H9 (cell line): ENCODE data around the gene TTC7B. TPM values are rescaled to one million over a fixed set of nuclear protein-coding genes. Genes with fewer than 3 reads are reported as not detected.

ENCODE experiments used
- DNase-seq: peaks from one replicate; pipeline ENCODE4 v3.0.0-alpha.2; 2017
- H2AFZ ChIP-seq: one replicate; pipeline ENCODE4 v1.6.1; 2013; ENCODE audit warnings: mild to moderate bottlenecking, low read length, control low read depth, moderate library complexity
- H2AK5ac ChIP-seq: 2 replicates; pipeline ENCODE4 v1.6.1; 2013; ENCODE audit warnings: low read length, control low read depth, mixed read lengths; ENCODE audit not compliant: insufficient read length
- H2BK120ac ChIP-seq: one replicate; pipeline ENCODE4 v1.6.1; 2013; ENCODE audit warnings: low read depth, mild to moderate bottlenecking, low read length, control low read depth, inconsistent platforms; ENCODE audit not compliant: poor library complexity, severe bottlenecking
- H2BK12ac ChIP-seq: 2 replicates; pipeline ENCODE4 v1.6.1; 2013; ENCODE audit warnings: low read length, control low read depth, mixed read lengths, low read depth; ENCODE audit not compliant: insufficient read length
- H2BK15ac ChIP-seq: 2 replicates; pipeline ENCODE4 v1.6.1; 2013; ENCODE audit warnings: low read depth, low read length, control low read depth
- H2BK20ac ChIP-seq: one replicate; pipeline ENCODE4 v1.6.1; 2013; ENCODE audit warnings: low read depth, mild to moderate bottlenecking, low read length, control low read depth, inconsistent platforms; ENCODE audit not compliant: poor library complexity, severe bottlenecking
- H2BK5ac ChIP-seq: 2 replicates; pipeline ENCODE4 v1.6.1; 2013; ENCODE audit warnings: low read length, control low read depth, mixed read lengths; ENCODE audit not compliant: insufficient read length
- H3K14ac ChIP-seq: 2 replicates; pipeline ENCODE4 v1.6.1; 2013; ENCODE audit warnings: low read length, control low read depth; ENCODE audit not compliant: insufficient read depth
- H3K18ac ChIP-seq: 2 replicates; pipeline ENCODE4 v1.6.1; 2013; ENCODE audit warnings: low read depth, mild to moderate bottlenecking, mixed read lengths, low read length, control low read depth; ENCODE audit not compliant: insufficient read length
- H3K23ac ChIP-seq: 2 replicates; pipeline ENCODE4 v1.6.1; 2013; ENCODE audit warnings: low read length, control low read depth, mixed read lengths, low read depth; ENCODE audit not compliant: insufficient read length
- H3K23me2 ChIP-seq: 2 replicates; pipeline ENCODE4 v1.6.1; 2013; ENCODE audit warnings: low read depth, mild to moderate bottlenecking, mixed read lengths, low read length, control low read depth; ENCODE audit not compliant: insufficient read length, poor library complexity, severe bottlenecking
- H3K27ac ChIP-seq: 2 replicates; pipeline ENCODE4 v1.5.1; 2013; ENCODE audit warnings: low read length, control low read depth, mixed read lengths, low read depth; ENCODE audit not compliant: insufficient read length
- H3K27me3 ChIP-seq: 2 replicates; pipeline ENCODE4 v1.6.1; 2013; ENCODE audit warnings: low read length, control low read depth, inconsistent platforms; ENCODE audit not compliant: insufficient read depth
- H3K4ac ChIP-seq: 2 replicates; pipeline ENCODE4 v1.6.1; 2013; ENCODE audit warnings: low read depth, mild to moderate bottlenecking, control low read depth, inconsistent platforms, low read length, moderate library complexity
- H3K4me1 ChIP-seq: 2 replicates; pipeline ENCODE4 v1.6.1; 2013; ENCODE audit warnings: low read length, control low read depth, inconsistent platforms; ENCODE audit not compliant: insufficient read depth
- H3K4me2 ChIP-seq: 2 replicates; pipeline ENCODE4 v1.6.1; 2013; ENCODE audit warnings: low read length, control low read depth, mixed read lengths; ENCODE audit not compliant: insufficient read length, insufficient read depth
- H3K56ac ChIP-seq: 2 replicates; pipeline ENCODE4 v1.6.1; 2013; ENCODE audit warnings: low read depth, mild to moderate bottlenecking, mixed read lengths, low read length, control low read depth; ENCODE audit not compliant: insufficient read length
- H3K79me1 ChIP-seq: 2 replicates; pipeline ENCODE4 v1.6.1; 2013; ENCODE audit warnings: low read depth, mild to moderate bottlenecking, moderate library complexity, low read length, control low read depth, inconsistent platforms; ENCODE audit not compliant: insufficient read depth, poor library complexity, severe bottlenecking
- H3K79me2 ChIP-seq: 2 replicates; pipeline ENCODE4 v1.6.1; 2013; ENCODE audit warnings: low read length, control low read depth, inconsistent platforms; ENCODE audit not compliant: insufficient read depth
- H3K9ac ChIP-seq: 2 replicates; pipeline ENCODE4 v1.6.1; 2013; ENCODE audit warnings: low read length, control low read depth, mixed read lengths; ENCODE audit not compliant: insufficient read length; ENCODE audit errors: extremely low read depth
- H3K9me3 ChIP-seq: one replicate; pipeline ENCODE4 v1.6.1; 2013; ENCODE audit warnings: low read depth, low read length, inconsistent platforms; ENCODE audit not compliant: control insufficient read depth
- H3T11ph ChIP-seq: one replicate; pipeline ENCODE4 v1.6.1; 2013; ENCODE audit warnings: mild to moderate bottlenecking, low read length, control low read depth, inconsistent platforms
- H4K20me1 ChIP-seq: one replicate; pipeline ENCODE4 v1.6.1; 2013; ENCODE audit not compliant: control insufficient read depth, insufficient read length, insufficient read depth
- H4K5ac ChIP-seq: 2 replicates; pipeline ENCODE4 v1.6.1; 2013; ENCODE audit warnings: low read depth, mild to moderate bottlenecking, mixed read lengths, low read length, control low read depth; ENCODE audit not compliant: insufficient read length
- H4K8ac ChIP-seq: replicated peaks from 2 replicates; pipeline ENCODE4 v1.6.1; 2013; ENCODE audit warnings: low read length, control low read depth, mixed read lengths, low read depth; ENCODE audit not compliant: insufficient read length
- H4K91ac ChIP-seq: 2 replicates; pipeline ENCODE4 v1.6.1; 2013; ENCODE audit warnings: low read depth, mild to moderate bottlenecking, moderate library complexity, mixed read lengths, low read length, control low read depth; ENCODE audit not compliant: insufficient read length
- H3K27ac Mint-ChIP-seq, 3 experiments: 2 replicates in 2 of 3; 3 replicates in 1 of 3; pipeline ENCODE4 v1.8.0; 2020 to 2021; ENCODE audit warnings: mixed read lengths in 3 of 3, mild to moderate bottlenecking in 1 of 3, moderate library complexity in 1 of 3
- H3K27me3 Mint-ChIP-seq: 2 replicates; pipeline ENCODE4 v1.8.0; 2021; ENCODE audit warnings: low read depth, mild to moderate bottlenecking, moderate library complexity, mixed read lengths
- H3K36me3 Mint-ChIP-seq, 3 experiments: 2 replicates in 2 of 3; 3 replicates in 1 of 3; pipeline ENCODE4 v1.8.0; 2020 to 2021; ENCODE audit warnings: low read depth in 3 of 3, mixed read lengths in 3 of 3; ENCODE audit not compliant: insufficient read depth in 1 of 3
- H3K4me1 Mint-ChIP-seq, 2 experiments: 2 replicates each; pipeline ENCODE4 v1.8.0; 2020; ENCODE audit warnings: mixed read lengths in 2 of 2
- H3K4me3 Mint-ChIP-seq, 2 experiments: 2 replicates in 1 of 2; 3 replicates in 1 of 2; pipeline ENCODE4 v1.8.0; 2020 to 2021; ENCODE audit warnings: mild to moderate bottlenecking in 2 of 2, mixed read lengths in 2 of 2, moderate library complexity in 1 of 2
- H3K9me3 Mint-ChIP-seq, 2 experiments: 2 replicates in 1 of 2; 3 replicates in 1 of 2; pipeline ENCODE4 v1.8.0; 2020; ENCODE audit warnings: mild to moderate bottlenecking in 2 of 2, mixed read lengths in 2 of 2, moderate library complexity in 1 of 2
- WGBS: extraction: QIAGEN DNeasy Blood & Tissue Kit; methylation state at CpG from one replicate; pipeline ENCODE4 v1.1.7; 2013; ENCODE audit warnings: missing lambda C conversion rate, low lambda C conversion rate, mixed read lengths; ENCODE audit not compliant: insufficient read length; ENCODE audit errors: extremely low coverage; 5-methylcytosine and 5-hydroxymethylcytosine counted together
- total RNA-seq: library from RNA; stranded (reverse); gene quantifications from 2 replicates; pipeline ENCODE4 v1.2.1, GENCODE V29; 2021
- TF ChIP-seq, protein P1 (sequence below): fragments of 200-600 bp; sonication (generic); conservative IDR thresholded peaks from 3 replicates; pipeline ENCODE4 v1.8.0; 2021; ENCODE audit warnings: antibody characterized with exemption, mild to moderate bottlenecking

The TTC7B gene
- total RNA-seq, 1 experiment from 2014 or later = 33.7 TPM

DNA sequence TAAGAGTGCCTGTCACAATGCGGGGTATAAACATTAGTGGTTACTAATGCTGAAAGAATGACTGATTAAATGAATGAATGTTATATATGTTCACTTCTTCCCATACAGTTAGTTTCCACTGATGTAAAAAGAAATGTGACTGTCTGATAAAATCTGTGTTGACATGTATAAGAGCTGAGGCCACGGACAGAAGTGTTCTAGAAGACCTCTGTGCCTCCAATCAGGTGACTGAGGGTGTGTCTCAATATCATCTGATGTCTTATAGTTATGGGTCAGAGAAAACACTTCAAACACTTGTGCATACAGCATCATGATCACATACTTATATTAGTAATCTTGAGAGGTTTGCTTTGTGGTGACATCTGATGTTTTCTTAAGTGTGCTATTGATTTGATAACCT, 183.4 kb downstream of the TTC7B start:
- Histone ChIP-seq H3T11ph (no peak overlapping the region), H3K9ac (no peak overlapping the region)

More for the DNA sequence above, 183.4 kb downstream of the TTC7B start:
- Histone ChIP-seq H3K4me2 (no peak overlapping the region), H2BK120ac (no peak overlapping the region), H3K14ac (no peak overlapping the region), H4K91ac (no peak overlapping the region), H2BK12ac (no peak overlapping the region), H3K27ac (no peak overlapping the region), H3K9me3 (no peaks in the 10 kb centered on the region), H2BK15ac (no peak overlapping the region), H2AK5ac (no peak overlapping the region), H3K27me3 (no peaks in the 10 kb centered on the region), H3K23me2 (no peaks in the 10 kb centered on the region), H3K79me2 (no peaks in the 10 kb centered on the region), H2BK20ac (no peak overlapping the region), H2BK5ac (no peak overlapping the region), H3K23ac (no peak overlapping the region), H3K4ac (no peak overlapping the region), H3K79me1 (no peaks in the 10 kb centered on the region), H4K8ac (no peak overlapping the region), H3K56ac (no peak overlapping the region), H3K18ac (no peak overlapping the region), H4K5ac (no peak overlapping the region), H2AFZ (no peak overlapping the region), H4K20me1 (no peaks in the 10 kb centered on the region), H3K4me1 (peaks cover 4% of the 10 kb centered on the region; the same call in 1 of the 2 replicates)
- Mint-ChIP-seq H3K27me3 (no peaks in the 10 kb centered on the region), H3K4me1 (peaks cover 15 to 24% of the 10 kb centered on the region in 2 experiments), H3K27ac (no peak overlapping the region), H3K4me3 (no peak overlapping the region), H3K36me3 (peaks cover 0 to 13% (median 7%) of the 10 kb centered on the region in 3 experiments; a peak in 5 of 7 replicates), H3K9me3 (peaks cover 0 to 4% of the 10 kb centered on the region in 2 experiments; a peak in 2 of 5 replicates)
- TF ChIP-seq, protein P1, sequence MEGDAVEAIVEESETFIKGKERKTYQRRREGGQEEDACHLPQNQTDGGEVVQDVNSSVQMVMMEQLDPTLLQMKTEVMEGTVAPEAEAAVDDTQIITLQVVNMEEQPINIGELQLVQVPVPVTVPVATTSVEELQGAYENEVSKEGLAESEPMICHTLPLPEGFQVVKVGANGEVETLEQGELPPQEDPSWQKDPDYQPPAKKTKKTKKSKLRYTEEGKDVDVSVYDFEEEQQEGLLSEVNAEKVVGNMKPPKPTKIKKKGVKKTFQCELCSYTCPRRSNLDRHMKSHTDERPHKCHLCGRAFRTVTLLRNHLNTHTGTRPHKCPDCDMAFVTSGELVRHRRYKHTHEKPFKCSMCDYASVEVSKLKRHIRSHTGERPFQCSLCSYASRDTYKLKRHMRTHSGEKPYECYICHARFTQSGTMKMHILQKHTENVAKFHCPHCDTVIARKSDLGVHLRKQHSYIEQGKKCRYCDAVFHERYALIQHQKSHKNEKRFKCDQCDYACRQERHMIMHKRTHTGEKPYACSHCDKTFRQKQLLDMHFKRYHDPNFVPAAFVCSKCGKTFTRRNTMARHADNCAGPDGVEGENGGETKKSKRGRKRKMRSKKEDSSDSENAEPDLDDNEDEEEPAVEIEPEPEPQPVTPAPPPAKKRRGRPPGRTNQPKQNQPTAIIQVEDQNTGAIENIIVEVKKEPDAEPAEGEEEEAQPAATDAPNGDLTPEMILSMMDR = no peak
- WGBS = no CpG with 5 or more reads among the region's 2 CpGs
- no peak for DNase-seq
